HepG2 (cell line): Measurements from ENCODE around the gene NPBWR2. TPM values are rescaled to one million over a fixed set of nuclear protein-coding genes. Genes with fewer than 3 reads are reported as not detected.

ENCODE experiments used
- ATAD3A ChIP-seq: sonication (generic); formaldehyde crosslinking; IDR thresholded peaks from 2 replicates; pipeline ENCODE4 v1.4.0; 2020; ENCODE audit warnings: missing genetic modification reagents
- CREBL2 ChIP-seq: sonication (generic); formaldehyde crosslinking; IDR thresholded peaks from 2 replicates; pipeline ENCODE4 v1.8.1; 2023; ENCODE audit warnings: missing genetic modification reagents, mild to moderate bottlenecking, borderline replicate concordance
- MNT ChIP-seq: fragments of 450-650 bp; IDR thresholded peaks from 2 replicates; pipeline ENCODE4 v1.6.1; 2016
- MYNN ChIP-seq: sonication (generic); formaldehyde crosslinking; IDR thresholded peaks from 2 replicates; pipeline ENCODE4 v1.4.0; 2020; ENCODE audit warnings: mild to moderate bottlenecking, low read depth, missing genetic modification reagents
- NKX3-1 ChIP-seq: sonication (generic); formaldehyde crosslinking; IDR thresholded peaks from 2 replicates; pipeline ENCODE4 v1.5.0; 2020; ENCODE audit warnings: missing genetic modification reagents
- PRDM15 ChIP-seq: sonication (generic); formaldehyde crosslinking; IDR thresholded peaks from 2 replicates; pipeline ENCODE4 v1.4.0; 2020; ENCODE audit warnings: missing genetic modification reagents
- RFXAP ChIP-seq: sonication (generic); formaldehyde crosslinking; IDR thresholded peaks from 2 replicates; pipeline ENCODE4 v1.4.0; 2020; ENCODE audit warnings: missing genetic modification reagents, borderline replicate concordance
- SOX13 ChIP-seq, 3 experiments: fragments of 450-650 bp in 1 of 3; sonication (generic) in 1 of 3; formaldehyde crosslinking in 1 of 3; IDR thresholded peaks in 2 of 3; conservative IDR thresholded peaks in 1 of 3; 2 replicates each; pipeline versions ENCODE4 v1.5.0 to v1.6.1; 2016 to 2020; ENCODE audit warnings: antibody characterized with exemption in 1 of 3, mild to moderate bottlenecking in 1 of 3, missing compliant biosample characterization in 1 of 3, missing genetic modification reagents in 1 of 3, moderate library complexity in 1 of 3
- ZBED4 ChIP-seq: sonication (generic); formaldehyde crosslinking; IDR thresholded peaks from 2 replicates; pipeline ENCODE4 v1.4.0; 2020; ENCODE audit warnings: missing genetic modification reagents, borderline replicate concordance
- ZMAT5 ChIP-seq: sonication (generic); formaldehyde crosslinking; IDR thresholded peaks from 2 replicates; pipeline ENCODE4 v1.5.0; 2020; ENCODE audit warnings: mild to moderate bottlenecking, low read depth, missing genetic modification reagents, borderline replicate concordance
- ZNF335 ChIP-seq: sonication (generic); formaldehyde crosslinking; IDR thresholded peaks from 2 replicates; pipeline ENCODE4 v1.4.0; 2020; ENCODE audit warnings: missing genetic modification reagents
- ZNF512B ChIP-seq: sonication (generic); formaldehyde crosslinking; IDR thresholded peaks from 2 replicates; pipeline ENCODE4 v1.5.1; 2020; ENCODE audit warnings: missing genetic modification reagents, mild to moderate bottlenecking, borderline replicate concordance
- ZSCAN30 ChIP-seq: sonication (generic); formaldehyde crosslinking; IDR thresholded peaks from 2 replicates; pipeline ENCODE4 v1.5.0; 2020; ENCODE audit warnings: mild to moderate bottlenecking, missing genetic modification reagents
- polyA plus RNA-seq, 8 experiments: library from polyadenylated mRNA; depleted of rRNA in 3 of 8; stranded (reverse) in 7 of 8; unstranded in 1 of 8; fragments of >200 nt; fragmentation: Illumina TruSeq in 4 of 8; extraction: Trizol in 4 of 8; gene quantifications; 2 replicates each; pipeline versions ENCODE4 v1.2.1 to v1.2.3, GENCODE V29; 2011 to 2016; ENCODE audit warnings: low read depth in 4 of 8, missing spikeins in 1 of 8, mixed read lengths in 1 of 8; ENCODE audit not compliant: insufficient read depth in 1 of 8
- total RNA-seq, 5 experiments: library from RNA; depleted of rRNA; stranded (reverse); fragments of >200 nt; fragmentation: Illumina TruSeq; extraction: Trizol; gene quantifications; 2 replicates each; pipeline ENCODE4 v1.2.3, GENCODE V29; 2016; ENCODE audit warnings: low read depth in 1 of 5

Gene NPBWR2
- total and polyA plus RNA-seq, 2 of the 13 experiments (the other 11 are each of a cell fraction or from before 2014, with no cell fraction given): not detected

GRCh38 chr20:64065062-64065973, 42.0 kb downstream of the NPBWR2 start (continued):
- TF ChIP-seq ZMAT5 (CRISPR knock-in tag) (no peak), ATAD3A (CRISPR knock-in tag) (peak; percentile 45; the same call in 1 of the 2 replicates), MYNN (no peak), ZNF335 (CRISPR knock-in tag) (0 out of 2 replicates have a peak, but pooled peaks have one; percentile 55), NKX3-1 (CRISPR knock-in tag) (no peak), ZNF512B (no peak), PRDM15 (no peak), SOX13 (IDR thresholded peaks at IDR 0.05) (no peak), SOX13 (CRISPR knock-in tag; conservative IDR thresholded peaks at IDR 0.05 in 1 of 2, IDR thresholded peaks at IDR 0.05 in 1 of 2) (peak in 1 of 2 experiments; percentile 10; a peak in 2 of 4 replicates), ZBED4 (CRISPR knock-in tag) (no peak), RFXAP (peak; percentile 69), CREBL2 (CRISPR knock-in tag) (peak; percentile 73; the same call in 1 of the 2 replicates), MNT (peak; percentile 61), ZSCAN30 (CRISPR knock-in tag) (no peak)
